ENCODE measurements around the gene PSMA7. TPM values are rescaled to one million over a fixed set of nuclear protein-coding genes. Genes with fewer than 3 reads are reported as not detected.

The PSMA7 gene
- total and polyA plus RNA-seq, 9 donors: 105 to 214 (median 168) TPM

- H3K36me3 ChIP-seq: no peaks in the 10 kb centered on the region
- no peak for DNase-seq
- H3K27ac ChIP-seq: no peak overlapping the region
- intact Hi-C loops (cut with DNase I): no loop called here
- no peaks in the 10 kb centered on the region for H3K9me3 ChIP-seq
- no peaks in the 10 kb centered on the region for H3K27me3 ChIP-seq
- no peaks in the 10 kb centered on the region for H3K4me1 ChIP-seq (ENCODE audit: insufficient read depth)
- WGBS, 3 donors: 87 to 88% (median 87%) methylated on average over 9 of the region's 9 CpGs
- TF ChIP-seq EP300 (IDR thresholded peaks at IDR 0.05) (no peak), POLR2A (IDR thresholded peaks at IDR 0.05) (no peak)
- TF ChIP-seq, protein P1, sequence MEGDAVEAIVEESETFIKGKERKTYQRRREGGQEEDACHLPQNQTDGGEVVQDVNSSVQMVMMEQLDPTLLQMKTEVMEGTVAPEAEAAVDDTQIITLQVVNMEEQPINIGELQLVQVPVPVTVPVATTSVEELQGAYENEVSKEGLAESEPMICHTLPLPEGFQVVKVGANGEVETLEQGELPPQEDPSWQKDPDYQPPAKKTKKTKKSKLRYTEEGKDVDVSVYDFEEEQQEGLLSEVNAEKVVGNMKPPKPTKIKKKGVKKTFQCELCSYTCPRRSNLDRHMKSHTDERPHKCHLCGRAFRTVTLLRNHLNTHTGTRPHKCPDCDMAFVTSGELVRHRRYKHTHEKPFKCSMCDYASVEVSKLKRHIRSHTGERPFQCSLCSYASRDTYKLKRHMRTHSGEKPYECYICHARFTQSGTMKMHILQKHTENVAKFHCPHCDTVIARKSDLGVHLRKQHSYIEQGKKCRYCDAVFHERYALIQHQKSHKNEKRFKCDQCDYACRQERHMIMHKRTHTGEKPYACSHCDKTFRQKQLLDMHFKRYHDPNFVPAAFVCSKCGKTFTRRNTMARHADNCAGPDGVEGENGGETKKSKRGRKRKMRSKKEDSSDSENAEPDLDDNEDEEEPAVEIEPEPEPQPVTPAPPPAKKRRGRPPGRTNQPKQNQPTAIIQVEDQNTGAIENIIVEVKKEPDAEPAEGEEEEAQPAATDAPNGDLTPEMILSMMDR (IDR thresholded peaks at IDR 0.05): no peak
- H3K4me3 ChIP-seq: no peak overlapping the region
These were observed 34.1 kb upstream of the PSMA7 start for GRCh38 chr20:62177307-62177706.

- DNase-seq: no peak
- intact Hi-C loops (cut with DNase I): no loop called here
- no peak for TF ChIP-seq EP300 (IDR thresholded peaks at IDR 0.05)
- TF ChIP-seq POLR2A (IDR thresholded peaks at IDR 0.05): no peak
- Histone ChIP-seq H3K4me1 (ENCODE audit: insufficient read depth) (no peaks in the 10 kb centered on the region), H3K4me3 (no peak overlapping the region), H3K27me3 (no peaks in the 10 kb centered on the region), H3K9me3 (no peaks in the 10 kb centered on the region), H3K27ac (no peak overlapping the region), H3K36me3 (no peaks in the 10 kb centered on the region)
- WGBS, 3 donors: 88 to 94% (median 89%) methylated on average over 15 of the region's 15 CpGs
These were observed 33.7 kb upstream of the PSMA7 start for GRCh38 chr20:62176866-62177265.

DNA sequence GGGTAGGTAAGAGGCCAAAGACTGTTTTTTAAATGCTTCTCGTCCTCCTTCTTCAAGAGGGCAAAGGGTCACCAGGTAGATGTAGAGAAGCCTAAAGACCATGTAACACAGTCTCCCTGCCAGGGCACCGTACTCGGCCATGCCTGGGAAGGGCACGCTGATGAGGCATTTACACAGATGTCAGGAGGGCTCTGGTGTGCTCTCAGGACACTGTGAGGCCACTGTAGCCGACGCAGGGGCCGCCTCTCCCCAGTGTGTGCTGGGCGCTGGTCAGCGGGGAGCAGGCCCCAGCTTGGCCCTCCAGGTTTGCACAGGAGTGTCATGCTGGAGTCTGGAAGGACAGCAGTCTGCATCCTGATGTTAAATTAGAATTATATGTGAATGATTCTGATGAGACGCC lies 32.5 kb upstream of the PSMA7 start:
- Histone ChIP-seq H3K27ac (no peak overlapping the region), H3K27me3 (no peaks in the 10 kb centered on the region), H3K36me3 (no peaks in the 10 kb centered on the region), H3K4me3 (no peak overlapping the region), H3K4me1 (ENCODE audit: insufficient read depth) (no peaks in the 10 kb centered on the region), H3K9me3 (no peaks in the 10 kb centered on the region)
- WGBS, 3 donors: 91 to 94% (median 94%) methylated on average over 10 of the region's 10 CpGs
- no peak for DNase-seq
- intact Hi-C loops (cut with DNase I): no loop called here
- TF ChIP-seq POLR2A (IDR thresholded peaks at IDR 0.05): no peak
- TF ChIP-seq EP300 (IDR thresholded peaks at IDR 0.05): no peak

DNA sequence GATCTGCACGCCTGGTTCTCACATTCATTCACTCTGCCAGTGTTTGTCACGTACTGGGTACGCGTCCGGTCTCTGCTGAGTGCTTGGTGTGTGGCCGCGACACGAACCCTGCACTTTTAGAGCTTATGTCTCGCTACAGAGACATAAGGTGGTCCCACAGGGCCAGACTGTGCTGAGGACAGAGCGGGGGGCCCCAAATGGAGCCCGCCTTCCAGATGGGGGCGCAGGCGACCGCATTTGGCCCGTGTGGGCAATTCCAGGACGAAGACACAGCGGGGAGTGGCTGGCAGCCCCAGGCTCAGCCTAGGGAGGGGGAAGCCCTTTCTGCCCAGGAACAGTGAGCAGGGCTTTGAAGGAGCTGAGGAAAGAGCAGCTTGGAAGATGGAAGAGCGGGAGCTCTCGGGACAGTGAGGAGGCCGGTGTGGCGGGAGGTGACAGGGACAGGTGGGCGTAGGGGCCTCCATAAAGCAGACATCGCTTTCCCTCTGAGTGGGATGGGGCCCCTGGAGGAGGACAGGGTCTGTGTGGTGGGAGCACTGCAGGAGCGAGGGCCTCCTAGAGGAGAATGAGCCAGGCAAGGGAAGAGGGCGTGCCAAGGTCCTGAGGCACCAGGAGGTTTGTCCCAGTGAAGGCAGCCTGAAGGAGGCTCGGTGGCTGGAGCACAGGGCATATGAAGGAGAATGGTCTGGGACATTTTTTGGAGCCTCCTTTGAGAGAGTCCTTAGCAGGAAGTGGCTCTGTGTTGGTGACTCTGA lies 31.9 kb upstream of the PSMA7 start:
- Histone ChIP-seq H3K36me3 (no peaks in the 10 kb centered on the region), H3K4me1 (ENCODE audit: insufficient read depth) (no peaks in the 10 kb centered on the region), H3K27me3 (no peaks in the 10 kb centered on the region), H3K27ac (no peak overlapping the region), H3K9me3 (no peaks in the 10 kb centered on the region), H3K4me3 (no peak overlapping the region)
- TF ChIP-seq POLR2A (IDR thresholded peaks at IDR 0.05): no peak
- TF ChIP-seq, protein P1 (IDR thresholded peaks at IDR 0.05): no peak
- TF ChIP-seq EP300 (IDR thresholded peaks at IDR 0.05): no peak
- WGBS, 3 donors: 94 to 95% (median 94%) methylated on average over 26 of the region's 26 CpGs
- no peak for DNase-seq
- intact Hi-C loops (cut with DNase I): no loop called here

DNA sequence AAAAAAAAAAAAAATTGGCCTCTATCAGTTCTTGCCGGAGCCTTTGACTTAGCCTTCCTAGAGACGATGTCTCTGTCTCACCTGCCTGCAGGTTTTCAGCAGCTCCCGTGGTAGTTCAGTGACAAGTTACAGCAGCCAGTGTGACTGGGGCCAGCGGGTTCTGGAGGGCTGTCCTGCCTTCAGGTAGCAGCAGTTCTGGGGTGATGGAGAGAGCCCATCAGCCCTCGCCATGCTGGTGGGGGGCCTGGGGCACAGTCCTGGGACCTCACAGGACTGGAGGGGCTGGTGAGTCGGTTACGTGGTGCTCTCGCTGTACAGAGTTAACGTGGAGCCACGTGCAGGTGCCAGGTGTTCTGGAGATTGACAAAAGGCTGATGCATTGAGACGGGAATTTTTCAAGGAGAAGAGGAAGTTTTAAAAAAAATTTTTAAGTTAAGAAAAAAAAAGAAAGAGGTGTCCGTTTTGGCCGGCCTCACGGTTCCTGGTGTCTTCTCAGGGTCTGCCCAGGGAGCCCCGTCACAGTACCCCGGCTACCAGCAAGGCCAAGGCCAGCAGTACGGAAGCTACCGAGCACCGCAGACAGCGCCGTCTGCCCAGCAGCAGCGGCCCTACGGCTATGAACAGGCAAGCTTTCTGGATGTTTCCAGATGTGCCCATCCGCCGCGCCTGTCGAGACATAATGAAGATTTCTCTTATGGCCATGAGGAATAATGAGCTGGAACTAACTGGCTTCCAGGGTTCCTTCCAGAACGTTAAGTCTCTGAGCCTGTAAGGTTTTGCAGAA lies 31.0 kb upstream of the PSMA7 start:
- Histone ChIP-seq H3K27me3 (no peaks in the 10 kb centered on the region), H3K4me1 (ENCODE audit: insufficient read depth) (no peaks in the 10 kb centered on the region), H3K36me3 (no peaks in the 10 kb centered on the region), H3K9me3 (no peaks in the 10 kb centered on the region), H3K4me3 (no peak overlapping the region), H3K27ac (no peak overlapping the region)
- WGBS, 3 donors: 90 to 92% (median 91%) methylated on average over 28 of the region's 28 CpGs
- DNase-seq: no peak
- TF ChIP-seq EP300 (IDR thresholded peaks at IDR 0.05) (no peak), POLR2A (IDR thresholded peaks at IDR 0.05) (no peak)
- TF ChIP-seq, protein P1 (IDR thresholded peaks at IDR 0.05): no peak
- intact Hi-C loops (cut with DNase I): no loop called here

Measured in ovary (tissue), 9 donors.